ENCODE results near the gene CD79B. TPM values are rescaled to one million over a fixed set of nuclear protein-coding genes. Genes with fewer than 3 reads are reported as not detected.

Gene CD79B
- total RNA-seq, 2 experiments from 2014 or later = 15.0 to 19.1 TPM

GRCh38 chr17:63962298-63962744 is 30.2 kb upstream of the CD79B start:
- DNase-seq (no peak), ATAC-seq (no peak)
- Mint-ChIP-seq H3K36me3 (no peaks in the 10 kb centered on the region), H3K27me3 (no peaks in the 10 kb centered on the region), H3K9me3 (ENCODE audit: low read depth) (no peaks in the 10 kb centered on the region), H3K4me3 (no peak overlapping the region), H3K4me1 (peaks cover 13% of the 10 kb centered on the region), H3K27ac (no peak overlapping the region)
- CTCF ChIA-PET = interaction anchor here (1.1 to 1.9 kb wide), 3 partner anchors 23 to 63 kb away, joined by 3 to 6 read pairs (median 3); no protein-coding TSS in a partner anchor

- CTCF ChIA-PET = interaction anchor here (1.0 to 1.9 kb wide), 7 partner anchors 13 to 64 kb away, joined by 3 to 6 read pairs (median 3); no protein-coding TSS in a partner anchor
- no peak overlapping the region for H3K27ac Mint-ChIP-seq
- H3K4me3 Mint-ChIP-seq = no peak overlapping the region
- DNase-seq (peak; percentile 54), ATAC-seq (peak; percentile 60)
- H3K4me1 Mint-ChIP-seq = peaks cover 6% of the 10 kb centered on the region
- H3K36me3 Mint-ChIP-seq = no peaks in the 10 kb centered on the region
- no peaks in the 10 kb centered on the region for H3K27me3 Mint-ChIP-seq
- no peaks in the 10 kb centered on the region for H3K9me3 Mint-ChIP-seq (ENCODE audit: low read depth)
Measured at GRCh38 chr17:63961355-63962212, 29.5 kb upstream of the CD79B start.

- H3K4me3 Mint-ChIP-seq = no peak overlapping the region
- CTCF ChIA-PET = interaction anchor here (1.2 kb wide), 1 partner anchor 111 kb away, joined by 4 read pairs; no protein-coding TSS in a partner anchor
- ATAC-seq (no peak), DNase-seq (no peak)
- H3K4me1 Mint-ChIP-seq = peaks cover 2% of the 10 kb centered on the region
- H3K9me3 Mint-ChIP-seq (ENCODE audit: low read depth) = no peaks in the 10 kb centered on the region
- H3K36me3 Mint-ChIP-seq = no peaks in the 10 kb centered on the region
- no peaks in the 10 kb centered on the region for H3K27me3 Mint-ChIP-seq
- no peak overlapping the region for H3K27ac Mint-ChIP-seq
Measured at GRCh38 chr17:63960430-63960829, 28.3 kb upstream of the CD79B start.

- H3K4me3 Mint-ChIP-seq = no peak overlapping the region
- DNase-seq = no peak
- CTCF ChIA-PET = interaction anchor here (1.2 to 1.4 kb wide), 2 partner anchors 65 to 111 kb away, joined by 3 to 4 read pairs; no protein-coding TSS in a partner anchor
- H3K9me3 Mint-ChIP-seq (ENCODE audit: low read depth) = no peaks in the 10 kb centered on the region
- no peak overlapping the region for H3K27ac Mint-ChIP-seq
- no peaks in the 10 kb centered on the region for H3K27me3 Mint-ChIP-seq
- no peak for ATAC-seq
- no peaks in the 10 kb centered on the region for H3K36me3 Mint-ChIP-seq
- H3K4me1 Mint-ChIP-seq = peaks cover 4% of the 10 kb centered on the region
Measured at GRCh38 chr17:63960006-63960405, 27.9 kb upstream of the CD79B start.

GRCh38 chr17:63956296-63956920 is 24.3 kb upstream of the CD79B start:
- H3K27me3 Mint-ChIP-seq = no peaks in the 10 kb centered on the region
- H3K36me3 Mint-ChIP-seq = no peaks in the 10 kb centered on the region
- H3K9me3 Mint-ChIP-seq (ENCODE audit: low read depth) = no peaks in the 10 kb centered on the region
- ATAC-seq (no peak), DNase-seq (no peak)
- H3K4me3 Mint-ChIP-seq = no peak overlapping the region
- H3K4me1 Mint-ChIP-seq = peaks cover 21% of the 10 kb centered on the region
- CTCF ChIA-PET = interaction anchor here (1.0 to 5.5 kb wide), 7 partner anchors 10 to 70 kb away, joined by 3 to 23 read pairs (median 6); partner anchors contain the start of gene GH1
- no peak overlapping the region for H3K27ac Mint-ChIP-seq

- no peaks in the 10 kb centered on the region for H3K27me3 Mint-ChIP-seq
- peaks cover 20% of the 10 kb centered on the region for H3K4me1 Mint-ChIP-seq
- H3K4me3 Mint-ChIP-seq = no peak overlapping the region
- H3K9me3 Mint-ChIP-seq (ENCODE audit: low read depth) = no peaks in the 10 kb centered on the region
- ATAC-seq = no peak
- H3K36me3 Mint-ChIP-seq = no peaks in the 10 kb centered on the region
- CTCF ChIA-PET = interaction anchor here (1.0 to 5.5 kb wide), 7 partner anchors 10 to 70 kb away, joined by 3 to 23 read pairs (median 6); partner anchors contain the start of gene GH1
- H3K27ac Mint-ChIP-seq = no peak overlapping the region
- DNase-seq = no peak
Measured at GRCh38 chr17:63955791-63956190, 23.7 kb upstream of the CD79B start.

GRCh38 chr17:63955232-63955631 is 23.1 kb upstream of the CD79B start:
- H3K4me1 Mint-ChIP-seq = peaks cover 20% of the 10 kb centered on the region
- ATAC-seq = no peak
- DNase-seq = no peak

GRCh38 chr17:63954402-63955063 is 22.4 kb upstream of the CD79B start:
- H3K27ac Mint-ChIP-seq = peak overlapping the region; percentile 63

More at GRCh38 chr17:63955232-63955631, 23.1 kb upstream of the CD79B start:
- Mint-ChIP-seq H3K27ac (no peak overlapping the region), H3K4me3 (no peak overlapping the region), H3K27me3 (no peaks in the 10 kb centered on the region), H3K36me3 (no peaks in the 10 kb centered on the region), H3K9me3 (ENCODE audit: low read depth) (no peaks in the 10 kb centered on the region)
- CTCF ChIA-PET = interaction anchor here (1.1 to 5.5 kb wide), 7 partner anchors 9 to 178 kb away, joined by 3 to 23 read pairs (median 9); partner anchors contain the start of gene GH1

GRCh38 chr17:63950940-63951907 is 19.1 kb upstream of the CD79B start:
- Mint-ChIP-seq H3K36me3 (no peaks in the 10 kb centered on the region), H3K4me3 (no peak overlapping the region), H3K27me3 (peaks cover 4% of the 10 kb centered on the region), H3K4me1 (peaks cover 31% of the 10 kb centered on the region), H3K9me3 (ENCODE audit: low read depth) (no peaks in the 10 kb centered on the region), H3K27ac (no peak overlapping the region)
- ATAC-seq (no peak), DNase-seq (peak; percentile 65)
- CTCF ChIA-PET = interaction anchor here (1.0 to 5.5 kb wide), 17 partner anchors 11 to 102 kb away, joined by 3 to 45 read pairs (median 6); partner anchors contain the start of genes CD79B, CSHL1 and GH1

More at GRCh38 chr17:63954402-63955063, 22.4 kb upstream of the CD79B start:
- Mint-ChIP-seq H3K4me3 (no peak overlapping the region), H3K9me3 (ENCODE audit: low read depth) (no peaks in the 10 kb centered on the region), H3K4me1 (peaks cover 20% of the 10 kb centered on the region), H3K27me3 (no peaks in the 10 kb centered on the region), H3K36me3 (no peaks in the 10 kb centered on the region)
- ATAC-seq (peak; percentile 64), DNase-seq (peak; percentile 61)
- CTCF ChIA-PET = interaction anchor here (0.7 to 5.5 kb wide), 10 partner anchors 9 to 179 kb away, joined by 3 to 23 read pairs (median 4); partner anchors contain the start of gene GH1

- DNase-seq (no peak), ATAC-seq (no peak)
- Mint-ChIP-seq H3K4me1 (peaks cover 35% of the 10 kb centered on the region), H3K4me3 (no peak overlapping the region), H3K27me3 (peaks cover 10% of the 10 kb centered on the region), H3K36me3 (no peaks in the 10 kb centered on the region), H3K9me3 (ENCODE audit: low read depth) (no peaks in the 10 kb centered on the region), H3K27ac (no peak overlapping the region)
- CTCF ChIA-PET = interaction anchor here (1.0 to 5.4 kb wide), 13 partner anchors 10 to 101 kb away, joined by 3 to 45 read pairs (median 6); partner anchors contain the start of genes CD79B, CSHL1 and GH1
Measured at GRCh38 chr17:63949576-63950250, 17.6 kb upstream of the CD79B start.

- DNase-seq (no peak), ATAC-seq (no peak)
- H3K27ac Mint-ChIP-seq = no peak overlapping the region
- no peak overlapping the region for H3K4me3 Mint-ChIP-seq
- H3K36me3 Mint-ChIP-seq = no peaks in the 10 kb centered on the region
- H3K27me3 Mint-ChIP-seq = peaks cover 16% of the 10 kb centered on the region
- CTCF ChIA-PET = interaction anchor here (1.0 to 5.4 kb wide), 3 partner anchors 13 to 77 kb away, joined by 3 to 45 read pairs (median 16); partner anchors contain the start of gene GH1
- peaks cover 23% of the 10 kb centered on the region for H3K4me1 Mint-ChIP-seq
- no peaks in the 10 kb centered on the region for H3K9me3 Mint-ChIP-seq (ENCODE audit: low read depth)
Measured at GRCh38 chr17:63948521-63948920, 16.4 kb upstream of the CD79B start.
